Measurements from ENCODE around the gene KDM2A.
A peak's percentile ranks its signal among the peaks of the same experiment; 100 is the strongest.

The KDM2A gene

GRCh38 chr11:67282155-67282875 is 163.3 kb downstream of the KDM2A start:
- no peak for DNase-seq (ENCODE audit: low spot score)
- no peaks in the 10 kb centered on the region for H3K9me3 ChIP-seq (replicated peaks in 1 of 2; ENCODE audit: control insufficient read depth in 2 of 2, insufficient read depth in 1 of 2, low read depth in 1 of 2, low read length in 2 of 2)
- H2BK12ac ChIP-seq (ENCODE audit: low read length), result no peak overlapping the region
- no peak overlapping the region for H4K91ac ChIP-seq (ENCODE audit: low read depth, low read length, poor library complexity)
- no peak overlapping the region for H2BK15ac ChIP-seq (ENCODE audit: low read length)
- no peak overlapping the region for H2BK5ac ChIP-seq (ENCODE audit: low read length)
- peaks cover 62 to 87% of the 10 kb centered on the region in 2 donors for H3K36me3 ChIP-seq (replicated peaks in 1 of 2; ENCODE audit: control insufficient read depth in 2 of 2, insufficient read depth in 2 of 2, low read length in 2 of 2)
- H3K27me3 ChIP-seq (ENCODE audit: control insufficient read depth in 3 of 3, insufficient read depth in 3 of 3, low read depth in 1 of 3, low read length in 3 of 3), result no peaks in the 10 kb centered on the region
- no peak overlapping the region for H3K14ac ChIP-seq (ENCODE audit: low read length)
- H3K4me2 ChIP-seq (ENCODE audit: insufficient read depth, low read length, poor library complexity, severe bottlenecking), result no peak overlapping the region
- no peak overlapping the region for H3K18ac ChIP-seq (ENCODE audit: low read length)
- peaks cover 10% of the 10 kb centered on the region for H3K79me1 ChIP-seq (ENCODE audit: low read depth, low read length)
- H3K23ac ChIP-seq (ENCODE audit: low read depth, low read length, poor library complexity), result peak overlapping the region; percentile 55
- no peak overlapping the region for H3K27ac ChIP-seq (replicated peaks; ENCODE audit: low read length)
- no peak overlapping the region for H2AFZ ChIP-seq (ENCODE audit: low read length)
- H2AK5ac ChIP-seq (ENCODE audit: low read depth, low read length), result no peak overlapping the region
- H4K8ac ChIP-seq (ENCODE audit: low read depth, low read length), result no peak overlapping the region
- WGBS, 2 donors (ENCODE audit: extremely low coverage in 2 of 2, insufficient read length in 2 of 2, insufficient replicate concordance in 1 of 2), result no CpG with 5 or more reads among the region's 20 CpGs
- H3K9ac ChIP-seq (ENCODE audit: low read depth, low read length, poor library complexity), result no peak overlapping the region
- peak overlapping the region in 1 of 2 donors; percentile 29 for H3K4me3 ChIP-seq (ENCODE audit: low read length in 2 of 2)
- H3K4ac ChIP-seq (ENCODE audit: low read length), result no peak overlapping the region
- no peak overlapping the region for H2BK120ac ChIP-seq (ENCODE audit: low read depth, low read length)
- peaks cover under 1 to 4% of the 10 kb centered on the region in 2 donors for H3K4me1 ChIP-seq (ENCODE audit: control insufficient read depth in 2 of 2, insufficient read depth in 1 of 2, low read depth in 1 of 2, low read length in 2 of 2)

- Histone ChIP-seq H3K9ac (ENCODE audit: low read depth, low read length, poor library complexity) (no peak overlapping the region), H2AFZ (ENCODE audit: low read length) (no peak overlapping the region), H3K4me2 (ENCODE audit: insufficient read depth, low read length, poor library complexity, severe bottlenecking) (no peak overlapping the region), H2BK15ac (ENCODE audit: low read length) (no peak overlapping the region), H4K91ac (ENCODE audit: low read depth, low read length, poor library complexity) (no peak overlapping the region), H3K4ac (ENCODE audit: low read length) (no peak overlapping the region), H2BK120ac (ENCODE audit: low read depth, low read length) (peak overlapping the region; percentile 47), H3K14ac (ENCODE audit: low read length) (no peak overlapping the region), H3K9me3 (replicated peaks in 1 of 2; ENCODE audit: control insufficient read depth in 2 of 2, insufficient read depth in 1 of 2, low read depth in 1 of 2, low read length in 2 of 2) (no peaks in the 10 kb centered on the region), H3K18ac (ENCODE audit: low read length) (no peak overlapping the region), H3K27me3 (ENCODE audit: control insufficient read depth in 3 of 3, insufficient read depth in 3 of 3, low read depth in 1 of 3, low read length in 3 of 3) (no peaks in the 10 kb centered on the region), H2BK5ac (ENCODE audit: low read length) (no peak overlapping the region), H3K4me1 (ENCODE audit: control insufficient read depth in 2 of 2, insufficient read depth in 1 of 2, low read depth in 1 of 2, low read length in 2 of 2) (peaks cover 5 to 6% of the 10 kb centered on the region in 2 donors), H3K79me1 (ENCODE audit: low read depth, low read length) (peaks cover 13% of the 10 kb centered on the region), H4K8ac (ENCODE audit: low read depth, low read length) (no peak overlapping the region), H3K23ac (ENCODE audit: low read depth, low read length, poor library complexity) (no peak overlapping the region), H2AK5ac (ENCODE audit: low read depth, low read length) (no peak overlapping the region), H2BK12ac (ENCODE audit: low read length) (no peak overlapping the region), H3K27ac (replicated peaks; ENCODE audit: low read length) (no peak overlapping the region), H3K36me3 (replicated peaks in 1 of 2; ENCODE audit: control insufficient read depth in 2 of 2, insufficient read depth in 2 of 2, low read length in 2 of 2) (peaks cover 62 to 87% of the 10 kb centered on the region in 2 donors), H3K4me3 (ENCODE audit: low read length in 2 of 2) (no peak overlapping the region)
- DNase-seq (ENCODE audit: low spot score), result no peak
- no CpG with 5 or more reads among the region's 11 CpGs for WGBS, 2 donors (ENCODE audit: extremely low coverage in 2 of 2, insufficient read length in 2 of 2, insufficient replicate concordance in 1 of 2)
Measured at GRCh38 chr11:67282876-67283371, 163.9 kb downstream of the KDM2A start.

- H4K91ac ChIP-seq (ENCODE audit: low read depth, low read length, poor library complexity), result no peak overlapping the region
- H3K4me3 ChIP-seq (ENCODE audit: low read length in 2 of 2), result no peak overlapping the region
- H2BK5ac ChIP-seq (ENCODE audit: low read length), result no peak overlapping the region
- H2BK12ac ChIP-seq (ENCODE audit: low read length), result no peak overlapping the region
- H3K36me3 ChIP-seq (replicated peaks in 1 of 2; ENCODE audit: control insufficient read depth in 2 of 2, insufficient read depth in 2 of 2, low read length in 2 of 2), result peaks cover 62 to 87% of the 10 kb centered on the region in 2 donors
- no peak overlapping the region for H3K18ac ChIP-seq (ENCODE audit: low read length)
- no peak for DNase-seq (ENCODE audit: low spot score)
- no peak overlapping the region for H3K27ac ChIP-seq (replicated peaks; ENCODE audit: low read length)
- no CpG with 5 or more reads among the region's 13 CpGs for WGBS, 2 donors (ENCODE audit: extremely low coverage in 2 of 2, insufficient read length in 2 of 2, insufficient replicate concordance in 1 of 2)
- no peak overlapping the region for H2AK5ac ChIP-seq (ENCODE audit: low read depth, low read length)
- H3K14ac ChIP-seq (ENCODE audit: low read length), result no peak overlapping the region
- no peak overlapping the region for H2BK15ac ChIP-seq (ENCODE audit: low read length)
- H2AFZ ChIP-seq (ENCODE audit: low read length), result no peak overlapping the region
- H3K79me1 ChIP-seq (ENCODE audit: low read depth, low read length), result peaks cover 18% of the 10 kb centered on the region
- H3K4me1 ChIP-seq (ENCODE audit: control insufficient read depth in 2 of 2, insufficient read depth in 1 of 2, low read depth in 1 of 2, low read length in 2 of 2), result peaks cover 8 to 9% of the 10 kb centered on the region in 2 donors
- H3K9me3 ChIP-seq (replicated peaks in 1 of 2; ENCODE audit: control insufficient read depth in 2 of 2, insufficient read depth in 1 of 2, low read depth in 1 of 2, low read length in 2 of 2), result no peaks in the 10 kb centered on the region
- H3K23ac ChIP-seq (ENCODE audit: low read depth, low read length, poor library complexity), result no peak overlapping the region
- no peak overlapping the region for H2BK120ac ChIP-seq (ENCODE audit: low read depth, low read length)
- H3K4ac ChIP-seq (ENCODE audit: low read length), result no peak overlapping the region
- H3K9ac ChIP-seq (ENCODE audit: low read depth, low read length, poor library complexity), result peak overlapping the region; percentile 21
- H3K27me3 ChIP-seq (ENCODE audit: control insufficient read depth in 3 of 3, insufficient read depth in 3 of 3, low read depth in 1 of 3, low read length in 3 of 3), result no peaks in the 10 kb centered on the region
- H3K4me2 ChIP-seq (ENCODE audit: insufficient read depth, low read length, poor library complexity, severe bottlenecking), result no peak overlapping the region
- H4K8ac ChIP-seq (ENCODE audit: low read depth, low read length), result no peak overlapping the region
Measured at GRCh38 chr11:67283481-67283963, 164.5 kb downstream of the KDM2A start.

- no peak overlapping the region for H2BK120ac ChIP-seq (ENCODE audit: low read depth, low read length)
- no peak for DNase-seq (ENCODE audit: low spot score)
- peak overlapping the region; percentile 60 for H3K9ac ChIP-seq (ENCODE audit: low read depth, low read length, poor library complexity)
- no peak overlapping the region for H3K4ac ChIP-seq (ENCODE audit: low read length)
- H2AK5ac ChIP-seq (ENCODE audit: low read depth, low read length), result no peak overlapping the region
- no peak overlapping the region for H3K4me3 ChIP-seq (ENCODE audit: low read length in 2 of 2)
- H3K9me3 ChIP-seq (replicated peaks in 1 of 2; ENCODE audit: control insufficient read depth in 2 of 2, insufficient read depth in 1 of 2, low read depth in 1 of 2, low read length in 2 of 2), result no peaks in the 10 kb centered on the region
- WGBS, 2 donors (ENCODE audit: extremely low coverage in 2 of 2, insufficient read length in 2 of 2, insufficient replicate concordance in 1 of 2), result no CpG with 5 or more reads among the region's 45 CpGs
- no peak overlapping the region for H3K23ac ChIP-seq (ENCODE audit: low read depth, low read length, poor library complexity)
- no peak overlapping the region for H2BK12ac ChIP-seq (ENCODE audit: low read length)
- no peak overlapping the region for H3K14ac ChIP-seq (ENCODE audit: low read length)
- H3K4me2 ChIP-seq (ENCODE audit: insufficient read depth, low read length, poor library complexity, severe bottlenecking), result no peak overlapping the region
- peaks cover 11 to 13% of the 10 kb centered on the region in 2 donors for H3K4me1 ChIP-seq (ENCODE audit: control insufficient read depth in 2 of 2, insufficient read depth in 1 of 2, low read depth in 1 of 2, low read length in 2 of 2)
- peaks cover 53 to 73% of the 10 kb centered on the region in 2 donors for H3K36me3 ChIP-seq (replicated peaks in 1 of 2; ENCODE audit: control insufficient read depth in 2 of 2, insufficient read depth in 2 of 2, low read length in 2 of 2)
- peaks cover 25% of the 10 kb centered on the region for H3K79me1 ChIP-seq (ENCODE audit: low read depth, low read length)
- H3K27ac ChIP-seq (replicated peaks; ENCODE audit: low read length), result no peak overlapping the region
- no peak overlapping the region for H4K8ac ChIP-seq (ENCODE audit: low read depth, low read length)
- no peak overlapping the region for H3K18ac ChIP-seq (ENCODE audit: low read length)
- no peak overlapping the region for H2BK5ac ChIP-seq (ENCODE audit: low read length)
- H2AFZ ChIP-seq (ENCODE audit: low read length), result no peak overlapping the region
- H4K91ac ChIP-seq (ENCODE audit: low read depth, low read length, poor library complexity), result no peak overlapping the region
- H3K27me3 ChIP-seq (ENCODE audit: control insufficient read depth in 3 of 3, insufficient read depth in 3 of 3, low read depth in 1 of 3, low read length in 3 of 3), result no peaks in the 10 kb centered on the region
- H2BK15ac ChIP-seq (ENCODE audit: low read length), result no peak overlapping the region
Measured at GRCh38 chr11:67284811-67285540, 165.9 kb downstream of the KDM2A start.
